Measurements from ENCODE around the gene ARID1B. TPM values are rescaled to one million over a fixed set of nuclear protein-coding genes. Genes with fewer than 3 reads are reported as not detected.

Gene ARID1B
- total RNA-seq, 1 experiment from 2014 or later: 42.8 TPM

GRCh38 chr6:156775717-156776116, 1.5 kb upstream of the ARID1B start:
- POLR2A ChIA-PET (ENCODE audit: unreplicated experiment): interaction anchor here (0.7 kb wide), 1 partner anchor 1590 kb away, joined by 51 read pairs; no protein-coding TSS in a partner anchor
- Histone ChIP-seq H3K27ac (peak overlapping the region; percentile 90), H3F3A (ENCODE audit: insufficient read depth, low read depth) (peaks cover 7% of the 10 kb centered on the region), H4K20me1 (ENCODE audit: insufficient read depth) (0 out of 2 replicates have a peak, but pooled peaks cover 3% of the 10 kb centered on the region), H2AFZ (no peak overlapping the region), H3K4me3 (peak overlapping the region; percentile 95; the same call in 1 of the 2 replicates), H3K9me3 (ENCODE audit: insufficient read depth, low read depth) (no peaks in the 10 kb centered on the region), H3K4me2 (peak overlapping the region; percentile 78), H3K27me3 (ENCODE audit: insufficient read depth, low read depth) (no peaks in the 10 kb centered on the region), H3K9me2 (ENCODE audit: insufficient read depth) (no peaks in the 10 kb centered on the region), H3K4me1 (replicated peaks; ENCODE audit: insufficient read depth) (peaks cover 27% of the 10 kb centered on the region), H3K79me2 (ENCODE audit: low read depth) (peaks cover 11% of the 10 kb centered on the region), H3K36me3 (ENCODE audit: low read depth) (no peaks in the 10 kb centered on the region)
- intact Hi-C loops (cut with micrococcal nuclease; ENCODE audit: unreplicated experiment): loop anchor here (2.0 to 5.0 kb wide), 2 partner anchors 55 to 213 kb away; no protein-coding TSS in a partner anchor
- BruUV-seq (replicated peaks): no TSS peak
- CTCF ChIA-PET: interaction anchor here (0.6 kb wide), 1 partner anchor 31 kb away, joined by 5 read pairs; no protein-coding TSS in a partner anchor
- no peak for TF ChIP-seq EZH2 (IDR thresholded peaks at IDR 0.05; ENCODE audit: low read depth)
- TF ChIP-seq CTCF (conservative IDR thresholded peaks at IDR 0.05): no peak
- DNase-seq: no peak

GRCh38 chr6:156776470-156776839, 723 bp upstream of the ARID1B start:
- no peak for DNase-seq
- Histone ChIP-seq H2AFZ (peak overlapping the region; percentile 83), H3K79me2 (ENCODE audit: low read depth) (peaks cover 19% of the 10 kb centered on the region), H3K27me3 (ENCODE audit: insufficient read depth, low read depth) (no peaks in the 10 kb centered on the region), H3K4me1 (replicated peaks; ENCODE audit: insufficient read depth) (peaks cover 35% of the 10 kb centered on the region), H3K27ac (peak overlapping the region; percentile 90), H3K36me3 (ENCODE audit: low read depth) (no peaks in the 10 kb centered on the region), H3F3A (ENCODE audit: insufficient read depth, low read depth) (peaks cover 12% of the 10 kb centered on the region), H4K20me1 (ENCODE audit: insufficient read depth) (0 out of 2 replicates have a peak, but pooled peaks cover 5% of the 10 kb centered on the region), H3K9me3 (ENCODE audit: insufficient read depth, low read depth) (no peaks in the 10 kb centered on the region), H3K4me2 (peak overlapping the region; percentile 78), H3K9me2 (ENCODE audit: insufficient read depth) (no peaks in the 10 kb centered on the region), H3K4me3 (peak overlapping the region; percentile 95)
- intact Hi-C loops (cut with micrococcal nuclease; ENCODE audit: unreplicated experiment): loop anchor here (2.0 to 5.0 kb wide), 2 partner anchors 56 to 214 kb away; no protein-coding TSS in a partner anchor
- POLR2A ChIA-PET (ENCODE audit: unreplicated experiment): interaction anchor here (0.7 kb wide), 1 partner anchor 1591 kb away, joined by 51 read pairs; no protein-coding TSS in a partner anchor
- no TSS peak for BruUV-seq (replicated peaks)
- TF ChIP-seq CTCF (conservative IDR thresholded peaks at IDR 0.05) (no peak; the same call in 1 of the 2 replicates), EZH2 (IDR thresholded peaks at IDR 0.05; ENCODE audit: low read depth) (no peak)
- CTCF ChIA-PET: interaction anchor here (0.6 kb wide), 1 partner anchor 31 kb away, joined by 5 read pairs; no protein-coding TSS in a partner anchor

GRCh38 chr6:156777577-156778453, 637 bp downstream of the ARID1B start:
- no peaks in the 10 kb centered on the region for H3K9me2 ChIP-seq (ENCODE audit: insufficient read depth)
- H3K36me3 ChIP-seq (ENCODE audit: low read depth): no peaks in the 10 kb centered on the region
- H3K79me2 ChIP-seq (ENCODE audit: low read depth): peaks cover 32% of the 10 kb centered on the region
- H3F3A ChIP-seq (ENCODE audit: insufficient read depth, low read depth): peaks cover 12% of the 10 kb centered on the region
- H3K4me1 ChIP-seq (replicated peaks; ENCODE audit: insufficient read depth): peaks cover 46% of the 10 kb centered on the region
- H3K4me3 ChIP-seq: peak overlapping the region; percentile 95
- DNase-seq: peak in 1 of 2 experiments; percentile 33
- H3K27ac ChIP-seq: peak overlapping the region; percentile 90
- no peaks in the 10 kb centered on the region for H3K27me3 ChIP-seq (ENCODE audit: insufficient read depth, low read depth)
- intact Hi-C loops (cut with micrococcal nuclease; ENCODE audit: unreplicated experiment): loop anchor here (1.0 to 5.0 kb wide), 3 partner anchors 57 to 216 kb away; no protein-coding TSS in a partner anchor
- no peaks in the 10 kb centered on the region for H3K9me3 ChIP-seq (ENCODE audit: insufficient read depth, low read depth)
- TF ChIP-seq CTCF (conservative IDR thresholded peaks at IDR 0.05) (no peak), EZH2 (IDR thresholded peaks at IDR 0.05; ENCODE audit: low read depth) (no peak)
- ChIA-PET CTCF (interaction anchor here (0.6 kb wide), 1 partner anchor 175 kb away, joined by 5 read pairs; no protein-coding TSS in a partner anchor), POLR2A (ENCODE audit: unreplicated experiment) (interaction anchor here (1.4 kb wide), 1 partner anchor 245 kb away, joined by 10 read pairs; no protein-coding TSS in a partner anchor)
- 0 out of 2 replicates have a peak, but pooled peaks cover 5% of the 10 kb centered on the region for H4K20me1 ChIP-seq (ENCODE audit: insufficient read depth)
- peak overlapping the region; percentile 78 for H3K4me2 ChIP-seq
- H2AFZ ChIP-seq: peak overlapping the region; percentile 93
- BruUV-seq (replicated peaks): no TSS peak

Measured in PC-9 (cell line).